ENCODE measurements around the gene TESK1. TPM values are rescaled to one million over a fixed set of nuclear protein-coding genes. Genes with fewer than 3 reads are reported as not detected.

TESK1 gene
- total RNA-seq, 3 donors from 2014 or later: 26.5 to 50.4 (median 33.8) TPM

- Histone ChIP-seq H3K9me3 (no peaks in the 10 kb centered on the region), H3K4me1 (no peaks in the 10 kb centered on the region), H3K27me3 (no peaks in the 10 kb centered on the region), H3K36me3 (no peaks in the 10 kb centered on the region), H3K27ac (peak within 1 kb of the TSS; percentile 98), H3K4me3 (peak within 1 kb of the TSS; percentile 89 to 96 (median 92))
- intact Hi-C loops (cut with DNase I; ENCODE audit: low total_unique reads): loop anchor here (5.0 kb wide), 1 partner anchor 174 kb away; no protein-coding TSS in a partner anchor
- DNase-seq (ENCODE audit: low spot score in 2 of 2): peak; percentile 75 to 79
- TF ChIP-seq POLR2A (IDR thresholded peaks at IDR 0.05) (peak; percentile 52), POLR2AphosphoS5 (IDR thresholded peaks at IDR 0.05) (peak in 2 of 3 donors; percentile 22 to 23), CTCF (IDR thresholded peaks at IDR 0.05) (peak; percentile 37 to 75 (median 48))
Observed at GRCh38 chr9:35658137-35658967, 53.3 kb downstream of the TESK1 start, which contains the start of gene CCDC107. CCDC107 (plus strand) TSS chr9:35658292; CDS start chr9:35658380, 88 bp downstream.

GRCh38 chr9:35658968-35659220 is 53.8 kb downstream of the TESK1 start:
- peak overlapping the region; percentile 89 to 96 (median 92) for H3K4me3 ChIP-seq
- peak overlapping the region; percentile 98 for H3K27ac ChIP-seq
- H3K27me3 ChIP-seq: no peaks in the 10 kb centered on the region
- intact Hi-C loops (cut with DNase I; ENCODE audit: low total_unique reads): loop anchor here (5.0 kb wide), 1 partner anchor 173 kb away; no protein-coding TSS in a partner anchor
- no peaks in the 10 kb centered on the region for H3K9me3 ChIP-seq
- no peak for TF ChIP-seq POLR2A (IDR thresholded peaks at IDR 0.05)
- no peak for TF ChIP-seq POLR2AphosphoS5 (IDR thresholded peaks at IDR 0.05)
- TF ChIP-seq CTCF (IDR thresholded peaks at IDR 0.05): no peak
- peak in 1 of 2 donors; percentile 49 for DNase-seq (ENCODE audit: low spot score in 2 of 2)
- H3K36me3 ChIP-seq: no peaks in the 10 kb centered on the region
- H3K4me1 ChIP-seq: no peaks in the 10 kb centered on the region

- Histone ChIP-seq H3K9me3 (no peaks in the 10 kb centered on the region), H3K27me3 (no peaks in the 10 kb centered on the region), H3K4me1 (no peaks in the 10 kb centered on the region), H3K36me3 (no peaks in the 10 kb centered on the region), H3K27ac (peak overlapping the region; percentile 98), H3K4me3 (peak overlapping the region; percentile 89 to 96 (median 92))
- TF ChIP-seq POLR2AphosphoS5 (IDR thresholded peaks at IDR 0.05) (no peak), CTCF (IDR thresholded peaks at IDR 0.05) (no peak), POLR2A (IDR thresholded peaks at IDR 0.05) (no peak)
- DNase-seq (ENCODE audit: low spot score in 2 of 2): no peak
- intact Hi-C loops (cut with DNase I; ENCODE audit: low total_unique reads): loop anchor here (5.0 kb wide), 1 partner anchor 173 kb away; no protein-coding TSS in a partner anchor
Observed at GRCh38 chr9:35659340-35659739, 54.3 kb downstream of the TESK1 start.

Other genes with a start within 250 kb of the TESK1 start
- gene RUSC2, start 115.2 kb upstream of the TESK1 start, total RNA-seq: 10 to 100 TPM; 17.0 to 17.1 (median 17.1) TPM
- 1 to 10 TPM; 3.6 to 6.4 (median 5.1) TPM for gene CD72, start 13.2 kb downstream of the TESK1 start, total RNA-seq
- gene SIT1, start 45.7 kb downstream of the TESK1 start, total RNA-seq: 1 to 10 TPM; 1.2 to 3.2 (median 1.3) TPM
- 1,000 to 10,000 TPM; 1,664 to 2,064 (median 2,058) TPM for gene RMRP, start 52.8 kb downstream of the TESK1 start, total RNA-seq
- gene CCDC107, start 53.0 kb downstream of the TESK1 start, total RNA-seq: 100 to 1,000 TPM in 1 of 3 donors, 10 to 100 TPM in 2; 18.3 to 102 (median 35.4) TPM
- 1 to 10 TPM in 1 of 3 donors, under 1 TPM in 2; 0.59 to 1.6 (median 0.80) TPM for gene ARHGEF39, start 59.9 kb downstream of the TESK1 start, total RNA-seq
- 1 to 10 TPM in 1 of 3 donors, under 1 TPM in 1, not detected in 1; 0.16 to 5.0 TPM for gene CA9, start 68.7 kb downstream of the TESK1 start, total RNA-seq
- gene TPM2, start 84.7 kb downstream of the TESK1 start, total RNA-seq: 100 to 1,000 TPM; 143 to 402 (median 258) TPM
- gene TLN1, start 126.9 kb downstream of the TESK1 start, total RNA-seq: 100 to 1,000 TPM; 163 to 497 (median 215) TPM
- 10 to 100 TPM; 46.4 to 49.9 (median 47.2) TPM for gene CREB3, start 127.4 kb downstream of the TESK1 start, total RNA-seq
- 10 to 100 TPM; 44.5 to 63.8 (median 57.0) TPM for gene GBA2, start 144.0 kb downstream of the TESK1 start, total RNA-seq
- gene RGP1, start 144.0 kb downstream of the TESK1 start, total RNA-seq: 10 to 100 TPM; 16.7 to 20.1 (median 17.4) TPM
- not detected for gene MSMP, start 149.0 kb downstream of the TESK1 start, total RNA-seq
- gene NPR2, start 186.3 kb downstream of the TESK1 start, total RNA-seq: 10 to 100 TPM; 10.2 to 34.2 (median 14.7) TPM
- gene SPAG8, start 207.0 kb downstream of the TESK1 start, total RNA-seq: 1 to 10 TPM; 1.1 to 2.2 (median 1.3) TPM
- gene HINT2, start 209.8 kb downstream of the TESK1 start, total RNA-seq: 10 to 100 TPM; 25.0 to 55.7 (median 32.1) TPM
- gene FAM221B, start 223.5 kb downstream of the TESK1 start, total RNA-seq: under 1 TPM in 1 of 3 donors, not detected in 2; 0.15 TPM
- 1 to 10 TPM; 4.9 to 7.9 (median 6.7) TPM for gene TMEM8B, start 224.0 kb downstream of the TESK1 start, total RNA-seq

Measured in breast epithelium (tissue), 4 donors.